GM11168 (cell line): ENCODE data around the gene NPRL2.
"Not testable (repeated sequence)": the region's sequence is repeated elsewhere in the genome, so short reads cannot be mapped to it uniquely, and the experiment has no call there.

Experiments
- in situ Hi-C: fragments of 300-500 bp; cut with MboI; formaldehyde crosslinking; loops from one replicate; pipeline ENCODE4 v1.12.0; 2022; ENCODE audit warnings: low sequenced_read_pairs; ENCODE audit not compliant: unreplicated experiment

Gene NPRL2

GRCh38 chr3:50318615-50319014 lies 32.0 kb downstream of the NPRL2 start:
- in situ Hi-C loops, result no loop called here

GRCh38 chr3:50318163-50318562 lies 32.4 kb downstream of the NPRL2 start:
- in situ Hi-C loops, result no loop called here

- in situ Hi-C loops, result no loop called here
These were observed 33.3 kb downstream of the NPRL2 start for GRCh38 chr3:50317300-50317699.

- in situ Hi-C loops, result no loop called here
These were observed 33.8 kb downstream of the NPRL2 start for GRCh38 chr3:50316657-50317242.

- in situ Hi-C loops, result no loop called here
These were observed 35.8 kb downstream of the NPRL2 start for GRCh38 chr3:50314816-50315215.

GRCh38 chr3:50314342-50314741 lies 36.2 kb downstream of the NPRL2 start:
- in situ Hi-C loops, result no loop called here

- in situ Hi-C loops, result not testable (repeated sequence)
These were observed 38.5 kb downstream of the NPRL2 start for GRCh38 chr3:50312041-50312440.

- in situ Hi-C loops, result no loop called here
These were observed 46.0 kb downstream of the NPRL2 start for GRCh38 chr3:50304601-50305000.

- in situ Hi-C loops, result no loop called here
These were observed 47.4 kb downstream of the NPRL2 start, which contains the start of gene HYAL1 for GRCh38 chr3:50303013-50303815. Gene HYAL1, minus strand, starts transcription at chr3:50303574. Its CDS starts 618 bp downstream, at chr3:50302956.

GRCh38 chr3:50302095-50303012 lies 48.2 kb downstream of the NPRL2 start:
- in situ Hi-C loops, result no loop called here

GRCh38 chr3:50300681-50301254 lies 49.8 kb downstream of the NPRL2 start:
- in situ Hi-C loops, result no loop called here

- in situ Hi-C loops, result no loop called here
These were observed 50.5 kb downstream of the NPRL2 start for GRCh38 chr3:50299929-50300680.

GRCh38 chr3:50299638-50299928 lies 51.0 kb downstream of the NPRL2 start:
- in situ Hi-C loops, result no loop called here

- in situ Hi-C loops, result no loop called here
These were observed 51.5 kb downstream of the NPRL2 start, which contains the start of the genes HYAL3 and NAA80 for GRCh38 chr3:50298836-50299637. Gene HYAL3, minus strand, starts transcription at chr3:50299405. Its CDS starts 3,803 bp downstream, at chr3:50295602. Gene NAA80, minus strand, starts transcription at chr3:50299405. Its CDS starts 1,942 bp downstream, at chr3:50297463.

GRCh38 chr3:50297896-50298725 lies 52.5 kb downstream of the NPRL2 start:
- in situ Hi-C loops, result no loop called here

GRCh38 chr3:50297384-50297775 lies 53.2 kb downstream of the NPRL2 start:
- in situ Hi-C loops, result no loop called here
